Measurements from ENCODE around the gene CCDC81. TPM values are rescaled to one million over a fixed set of nuclear protein-coding genes. Genes with fewer than 3 reads are reported as not detected.
A peak's percentile ranks its signal among the peaks of the same experiment; 100 is the strongest.
"Not testable (repeated sequence)": the region's sequence is repeated elsewhere in the genome, so short reads cannot be mapped to it uniquely, and the experiment has no call there.

The CCDC81 gene
- total RNA-seq, 2 experiments from 2014 or later = 0.81 to 0.84 TPM

- intact Hi-C loops (cut with micrococcal nuclease) = no loop called here
- H3K27ac Mint-ChIP-seq = no peak overlapping the region
- no peak for DNase-seq
- H3K4me1 Mint-ChIP-seq (ENCODE audit: low read depth) = no peaks in the 10 kb centered on the region
- no peaks in the 10 kb centered on the region for H3K27me3 Mint-ChIP-seq (ENCODE audit: low read depth)
- CTCF ChIA-PET = interaction anchor here (0.6 to 1.1 kb wide), 2 partner anchors 9 to 25 kb away, joined by 3 to 5 read pairs; no protein-coding TSS in a partner anchor
- no peaks in the 10 kb centered on the region for H3K9me3 Mint-ChIP-seq
- no peak overlapping the region for H3K4me3 Mint-ChIP-seq
- no peaks in the 10 kb centered on the region for H3K36me3 Mint-ChIP-seq (ENCODE audit: low read depth)
Observed at GRCh38 chr11:86396396-86396795, 21.7 kb downstream of the CCDC81 start.

- intact Hi-C loops (cut with micrococcal nuclease) = no loop called here
- CTCF ChIA-PET = interaction anchor here (0.6 to 1.1 kb wide), 2 partner anchors 8 to 48 kb away, joined by 3 to 4 read pairs; no protein-coding TSS in a partner anchor
- H3K36me3 Mint-ChIP-seq (ENCODE audit: low read depth) = no peaks in the 10 kb centered on the region
- H3K27me3 Mint-ChIP-seq (ENCODE audit: low read depth) = no peaks in the 10 kb centered on the region
- H3K4me3 Mint-ChIP-seq = no peak overlapping the region
- no peaks in the 10 kb centered on the region for H3K9me3 Mint-ChIP-seq
- DNase-seq = no peak
- no peaks in the 10 kb centered on the region for H3K4me1 Mint-ChIP-seq (ENCODE audit: low read depth)
- H3K27ac Mint-ChIP-seq = no peak overlapping the region
Observed at GRCh38 chr11:86397351-86397750, 22.7 kb downstream of the CCDC81 start.

- no peaks in the 10 kb centered on the region for H3K4me1 Mint-ChIP-seq (ENCODE audit: low read depth)
- CTCF ChIA-PET = interaction anchor here (0.6 to 1.1 kb wide), 5 partner anchors 9 to 748 kb away, joined by 3 to 4 read pairs (median 3); no protein-coding TSS in a partner anchor
- H3K27me3 Mint-ChIP-seq (ENCODE audit: low read depth) = no peaks in the 10 kb centered on the region
- DNase-seq = no peak
- H3K9me3 Mint-ChIP-seq = no peaks in the 10 kb centered on the region
- H3K36me3 Mint-ChIP-seq (ENCODE audit: low read depth) = no peaks in the 10 kb centered on the region
- H3K4me3 Mint-ChIP-seq = no peak overlapping the region
- intact Hi-C loops (cut with micrococcal nuclease) = no loop called here
- no peak overlapping the region for H3K27ac Mint-ChIP-seq
Observed at GRCh38 chr11:86398106-86398505, 23.4 kb downstream of the CCDC81 start.

- Mint-ChIP-seq H3K4me3 (no peak overlapping the region), H3K36me3 (ENCODE audit: low read depth) (no peaks in the 10 kb centered on the region), H3K4me1 (ENCODE audit: low read depth) (no peaks in the 10 kb centered on the region), H3K9me3 (no peaks in the 10 kb centered on the region), H3K27me3 (ENCODE audit: low read depth) (no peaks in the 10 kb centered on the region), H3K27ac (no peak overlapping the region)
- no peak for DNase-seq
- CTCF ChIA-PET = no interaction called here
- intact Hi-C loops (cut with micrococcal nuclease) = no loop called here
Observed at GRCh38 chr11:86403458-86403857, 28.8 kb downstream of the CCDC81 start.

- DNase-seq = no peak
- H3K4me3 Mint-ChIP-seq = no peak overlapping the region
- no peaks in the 10 kb centered on the region for H3K9me3 Mint-ChIP-seq
- H3K4me1 Mint-ChIP-seq (ENCODE audit: low read depth) = no peaks in the 10 kb centered on the region
- H3K27me3 Mint-ChIP-seq (ENCODE audit: low read depth) = no peaks in the 10 kb centered on the region
- no peaks in the 10 kb centered on the region for H3K36me3 Mint-ChIP-seq (ENCODE audit: low read depth)
- intact Hi-C loops (cut with micrococcal nuclease) = no loop called here
- CTCF ChIA-PET = no interaction called here
- H3K27ac Mint-ChIP-seq = no peak overlapping the region
Observed at GRCh38 chr11:86408845-86409244, 34.2 kb downstream of the CCDC81 start.

GRCh38 chr11:86414032-86414431 lies 39.3 kb downstream of the CCDC81 start:
- DNase-seq = no peak
- no peaks in the 10 kb centered on the region for H3K9me3 Mint-ChIP-seq
- H3K27me3 Mint-ChIP-seq (ENCODE audit: low read depth) = no peaks in the 10 kb centered on the region
- intact Hi-C loops (cut with micrococcal nuclease) = no loop called here
- H3K4me1 Mint-ChIP-seq (ENCODE audit: low read depth) = peaks cover 3% of the 10 kb centered on the region
- CTCF ChIA-PET = interaction anchor here (0.6 kb wide), 1 partner anchor 68 kb away, joined by 3 read pairs; no protein-coding TSS in a partner anchor
- no peaks in the 10 kb centered on the region for H3K36me3 Mint-ChIP-seq (ENCODE audit: low read depth)
- H3K27ac Mint-ChIP-seq = no peak overlapping the region
- H3K4me3 Mint-ChIP-seq = no peak overlapping the region

- DNase-seq = no peak
- Mint-ChIP-seq H3K9me3 (no peaks in the 10 kb centered on the region), H3K27me3 (ENCODE audit: low read depth) (no peaks in the 10 kb centered on the region), H3K4me1 (ENCODE audit: low read depth) (peaks cover 3% of the 10 kb centered on the region), H3K27ac (no peak overlapping the region), H3K36me3 (ENCODE audit: low read depth) (no peaks in the 10 kb centered on the region), H3K4me3 (no peak overlapping the region)
- intact Hi-C loops (cut with micrococcal nuclease) = loop anchor here (5.0 kb wide), 3 partner anchors 198 to 713 kb away; no protein-coding TSS in a partner anchor
- CTCF ChIA-PET = no interaction called here
Observed at GRCh38 chr11:86415026-86415425, 40.3 kb downstream of the CCDC81 start.

- H3K27me3 Mint-ChIP-seq (ENCODE audit: low read depth) = no peaks in the 10 kb centered on the region
- CTCF ChIA-PET = interaction anchor here (0.7 kb wide), 1 partner anchor 23 kb away, joined by 4 read pairs; no protein-coding TSS in a partner anchor
- DNase-seq = no peak
- H3K4me3 Mint-ChIP-seq = no peak overlapping the region
- peaks cover 3% of the 10 kb centered on the region for H3K4me1 Mint-ChIP-seq (ENCODE audit: low read depth)
- H3K27ac Mint-ChIP-seq = no peak overlapping the region
- no peaks in the 10 kb centered on the region for H3K36me3 Mint-ChIP-seq (ENCODE audit: low read depth)
- intact Hi-C loops (cut with micrococcal nuclease) = loop anchor here (5.0 kb wide), 3 partner anchors 199 to 714 kb away; no protein-coding TSS in a partner anchor
- no peaks in the 10 kb centered on the region for H3K9me3 Mint-ChIP-seq
Observed at GRCh38 chr11:86416494-86416893, 41.8 kb downstream of the CCDC81 start.

GRCh38 chr11:86416951-86417350 lies 42.3 kb downstream of the CCDC81 start:
- H3K27me3 Mint-ChIP-seq (ENCODE audit: low read depth); H3K9me3 Mint-ChIP-seq; DNase-seq; H3K36me3 Mint-ChIP-seq (ENCODE audit: low read depth); H3K4me3 Mint-ChIP-seq; H3K27ac Mint-ChIP-seq; H3K4me1 Mint-ChIP-seq (ENCODE audit: low read depth): not testable (repeated sequence)
- intact Hi-C loops (cut with micrococcal nuclease) = loop anchor here (5.0 kb wide), 3 partner anchors 200 to 715 kb away; no protein-coding TSS in a partner anchor
- CTCF ChIA-PET = interaction anchor here (0.7 kb wide), 1 partner anchor 24 kb away, joined by 4 read pairs; no protein-coding TSS in a partner anchor

GRCh38 chr11:86418106-86418505 lies 43.4 kb downstream of the CCDC81 start:
- Mint-ChIP-seq H3K27me3 (ENCODE audit: low read depth) (no peaks in the 10 kb centered on the region), H3K4me1 (ENCODE audit: low read depth) (peaks cover 3% of the 10 kb centered on the region), H3K36me3 (ENCODE audit: low read depth) (no peaks in the 10 kb centered on the region), H3K9me3 (no peaks in the 10 kb centered on the region), H3K27ac (no peak overlapping the region), H3K4me3 (no peak overlapping the region)
- intact Hi-C loops (cut with micrococcal nuclease) = loop anchor here (2.0 to 5.0 kb wide), 5 partner anchors 125 to 823 kb away; no protein-coding TSS in a partner anchor
- CTCF ChIA-PET = interaction anchor here (0.6 to 1.2 kb wide), 3 partner anchors 39 to 782 kb away, joined by 3 to 5 read pairs (median 3); no protein-coding TSS in a partner anchor
- DNase-seq = no peak

- H3K4me1 Mint-ChIP-seq (ENCODE audit: low read depth) = peaks cover 3% of the 10 kb centered on the region
- no peak overlapping the region for H3K27ac Mint-ChIP-seq
- no peaks in the 10 kb centered on the region for H3K36me3 Mint-ChIP-seq (ENCODE audit: low read depth)
- no peak for DNase-seq
- intact Hi-C loops (cut with micrococcal nuclease) = loop anchor here (2.0 to 5.0 kb wide), 5 partner anchors 126 to 824 kb away; no protein-coding TSS in a partner anchor
- H3K27me3 Mint-ChIP-seq (ENCODE audit: low read depth) = no peaks in the 10 kb centered on the region
- no peaks in the 10 kb centered on the region for H3K9me3 Mint-ChIP-seq
- CTCF ChIA-PET = interaction anchor here (0.6 to 1.2 kb wide), 4 partner anchors 39 to 832 kb away, joined by 3 to 5 read pairs (median 4); no protein-coding TSS in a partner anchor
- H3K4me3 Mint-ChIP-seq = no peak overlapping the region
Observed at GRCh38 chr11:86418513-86418912, 43.8 kb downstream of the CCDC81 start.

GRCh38 chr11:86418917-86419316 lies 44.2 kb downstream of the CCDC81 start:
- H3K9me3 Mint-ChIP-seq = no peaks in the 10 kb centered on the region
- no peak overlapping the region for H3K27ac Mint-ChIP-seq
- CTCF ChIA-PET = interaction anchor here (0.6 to 1.2 kb wide), 4 partner anchors 38 to 833 kb away, joined by 3 to 5 read pairs (median 4); no protein-coding TSS in a partner anchor
- intact Hi-C loops (cut with micrococcal nuclease) = loop anchor here (1.0 to 5.0 kb wide), 7 partner anchors 126 to 824 kb away; no protein-coding TSS in a partner anchor
- no peak overlapping the region for H3K4me3 Mint-ChIP-seq
- peaks cover 3% of the 10 kb centered on the region for H3K4me1 Mint-ChIP-seq (ENCODE audit: low read depth)
- peak; percentile 18 for DNase-seq
- no peaks in the 10 kb centered on the region for H3K36me3 Mint-ChIP-seq (ENCODE audit: low read depth)
- no peaks in the 10 kb centered on the region for H3K27me3 Mint-ChIP-seq (ENCODE audit: low read depth)

- no peak overlapping the region for H3K27ac Mint-ChIP-seq
- intact Hi-C loops (cut with micrococcal nuclease) = no loop called here
- DNase-seq = no peak
- H3K27me3 Mint-ChIP-seq (ENCODE audit: low read depth) = no peaks in the 10 kb centered on the region
- CTCF ChIA-PET = no interaction called here
- no peak overlapping the region for H3K4me3 Mint-ChIP-seq
- peaks cover 2% of the 10 kb centered on the region for H3K36me3 Mint-ChIP-seq (ENCODE audit: low read depth)
- peaks cover 6% of the 10 kb centered on the region for H3K9me3 Mint-ChIP-seq
- peaks cover 3% of the 10 kb centered on the region for H3K4me1 Mint-ChIP-seq (ENCODE audit: low read depth)
Observed at GRCh38 chr11:86421946-86422345, 47.3 kb downstream of the CCDC81 start.
